GM12878 (cell line): ENCODE results near the gene ATG5. TPM values are rescaled to one million over a fixed set of nuclear protein-coding genes. Genes with fewer than 3 reads are reported as not detected.
A peak's percentile ranks its signal among the peaks of the same experiment; 100 is the strongest.

Experiments used
- ATAC-seq: fragments of 200-7000 bp; cut with Tn5 transposase; 3 replicates; pipeline ENCODE4 v1.9.1; 2020; ENCODE audit warnings: mild to moderate bottlenecking, moderate library complexity
- BruUV-seq: library from RNA; stranded (reverse); fragments of 400-500 nt; replicated peaks from 2 replicates; lab custom pipeline; 2021; lab: Mats Ljungman, UMichigan
- CTCF ChIA-PET: fragments of 300-600 bp; sonication (Branson Sonifier 250); formaldehyde crosslinking; extraction: SDS; loops from one replicate; lab custom pipeline; 2021; ENCODE audit warnings: inconsistent platforms; lab: Yijun Ruan, JAX
- POLR2A ChIA-PET: fragments of 350-600 bp; formaldehyde crosslinking; extraction: SDS; loops from one replicate; lab custom pipeline; 2021; ENCODE audit warnings: inconsistent platforms; lab: Charles Lee
- RAD21 ChIA-PET: fragments of 300-600 bp; sonication (Branson Sonifier 250); formaldehyde crosslinking; loops from one replicate; lab custom pipeline; 2023; ENCODE audit warnings: antibody characterized with exemption; ENCODE audit not compliant: unreplicated experiment; lab: Charles Lee
- SMC1A ChIA-PET: fragments of 300-600 bp; sonication (Branson Sonifier 250); formaldehyde crosslinking; loops from one replicate; lab custom pipeline; 2023; ENCODE audit not compliant: unreplicated experiment, uncharacterized antibody; lab: Charles Lee
- DNase-seq: peaks from one replicate; pipeline ENCODE4 v3.0.0-alpha.2; 2011; ENCODE audit warnings: low read depth, low spot score
- FAIRE-seq: peaks from 3 replicates; lab custom pipeline; 2011; peaks lifted over from hg19 to GRCh38; lab: Jason Lieb, UNC
- H2AFZ ChIP-seq: 2 replicates; pipeline ENCODE4 v1.6.0; 2011; ENCODE audit warnings: low read depth, low read length, control low read depth; ENCODE audit not compliant: control insufficient read depth
- H3K27ac ChIP-seq: 2 replicates; pipeline ENCODE4 v1.5.1; 2011; ENCODE audit warnings: control low read depth; ENCODE audit not compliant: control insufficient read depth, insufficient read depth
- H3K27me3 ChIP-seq, 2 experiments: replicated peaks in 1 of 2; 2 replicates each; pipeline versions ENCODE4 v1.6.0 to v1.6.1; 2011; ENCODE audit warnings: low read length in 1 of 2; ENCODE audit not compliant: control insufficient read depth in 2 of 2, insufficient read depth in 2 of 2
- H3K36me3 ChIP-seq, 2 experiments: 2 replicates each; pipeline ENCODE4 v1.5.1; 2011; ENCODE audit warnings: low read length in 1 of 2; ENCODE audit not compliant: control insufficient read depth in 2 of 2, insufficient read depth in 2 of 2
- H3K4me1 ChIP-seq: 2 replicates; pipeline ENCODE4 v1.6.1; 2011; ENCODE audit warnings: mild to moderate bottlenecking, low read length, moderate library complexity, mixed read lengths; ENCODE audit not compliant: control insufficient read depth, insufficient read depth
- H3K4me2 ChIP-seq: 2 replicates; pipeline ENCODE4 v1.6.0; 2011; ENCODE audit warnings: control low read depth; ENCODE audit not compliant: control insufficient read depth, insufficient read depth
- H3K4me3 ChIP-seq: fragments of 200-600 bp; sonication (generic); 2 replicates; pipeline ENCODE4 v1.5.1; 2016
- H3K79me2 ChIP-seq: 2 replicates; pipeline ENCODE4 v1.6.0; 2011; ENCODE audit warnings: low read length; ENCODE audit not compliant: control insufficient read depth, insufficient read depth
- H3K9ac ChIP-seq: 2 replicates; pipeline ENCODE4 v1.8.0; 2011; ENCODE audit warnings: low read length, control low read depth, mixed read lengths; ENCODE audit not compliant: control insufficient read depth, insufficient read depth
- H3K9me3 ChIP-seq: replicated peaks from 3 replicates; pipeline ENCODE4 v1.5.1; 2011; ENCODE audit warnings: mild to moderate bottlenecking, low read length; ENCODE audit not compliant: control insufficient read depth, insufficient read depth
- H4K20me1 ChIP-seq: 2 replicates; pipeline ENCODE4 v1.6.0; 2011; ENCODE audit not compliant: control insufficient read depth, insufficient read depth
- BCL11A ChIP-seq: IDR thresholded peaks from 2 replicates; pipeline ENCODE4 v1.6.1; 2011; ENCODE audit warnings: low read depth, low read length
- CHD2 ChIP-seq: IDR thresholded peaks from 2 replicates; pipeline ENCODE4 v1.6.1; 2011; ENCODE audit warnings: low read depth, low read length, improper control_type of control experiment, borderline replicate concordance
- FOS ChIP-seq: IDR thresholded peaks from 3 replicates; pipeline ENCODE4 v1.6.1; 2011; ENCODE audit warnings: borderline replicate concordance; ENCODE audit not compliant: insufficient read length; ENCODE audit errors: extremely low read depth
- IKZF1 ChIP-seq: fragments of 450-650 bp; conservative IDR thresholded peaks from 2 replicates; pipeline ENCODE4 v1.6.1; 2017; ENCODE audit warnings: antibody characterized with exemption, mild to moderate bottlenecking
- IRF4 ChIP-seq: IDR thresholded peaks from 2 replicates; pipeline ENCODE4 v1.6.1; 2011; ENCODE audit warnings: low read depth, low read length
- KLF5 ChIP-seq: fragments of 450-650 bp; IDR thresholded peaks from 2 replicates; pipeline ENCODE4 v1.6.1; 2014; ENCODE audit warnings: mild to moderate bottlenecking; ENCODE audit not compliant: partially characterized antibody
- MEF2A ChIP-seq: IDR thresholded peaks from 2 replicates; pipeline ENCODE4 v1.6.1; 2011; ENCODE audit warnings: low read depth, mild to moderate bottlenecking, low read length, moderate library complexity; ENCODE audit not compliant: insufficient read depth
- NR2C2 ChIP-seq: IDR thresholded peaks from 2 replicates; pipeline ENCODE4 v1.6.1; 2011; ENCODE audit warnings: borderline replicate concordance, low read depth; ENCODE audit not compliant: control insufficient read depth, insufficient read length
- POLR2AphosphoS2 ChIP-seq: IDR thresholded peaks from 2 replicates; pipeline ENCODE4 v1.6.1; 2011; ENCODE audit warnings: low read depth, mild to moderate bottlenecking, low read length, improper control_type of control experiment, moderate library complexity
- RELB ChIP-seq: fragments of 450-650 bp; IDR thresholded peaks from 2 replicates; pipeline ENCODE4 v1.6.1; 2017; ENCODE audit warnings: low read depth, mild to moderate bottlenecking, moderate library complexity
- SUZ12 ChIP-seq: fragments of 200-600 bp; sonication (generic); IDR thresholded peaks from one replicate; pipeline ENCODE4 v1.6.1; 2018; ENCODE audit warnings: antibody characterized with exemption, mild to moderate bottlenecking; ENCODE audit not compliant: unreplicated experiment
- TBL1XR1 ChIP-seq: IDR thresholded peaks from 2 replicates; pipeline ENCODE4 v1.6.1; 2012; ENCODE audit warnings: low read depth, low read length, improper control_type of control experiment
- ZNF24 ChIP-seq: fragments of 450-650 bp; IDR thresholded peaks from 2 replicates; pipeline ENCODE4 v1.6.1; 2017; ENCODE audit warnings: antibody characterized with exemption, mild to moderate bottlenecking
- ZNF274 ChIP-seq: IDR thresholded peaks from one replicate; pipeline ENCODE4 v1.8.0; 2011; ENCODE audit not compliant: insufficient read length, insufficient read depth
- ZNF622 ChIP-seq: fragments of 450-650 bp; IDR thresholded peaks from 2 replicates; pipeline ENCODE4 v1.6.1; 2017; ENCODE audit warnings: mild to moderate bottlenecking, inconsistent platforms
- WGBS: methylation state at CpG from one replicate; pipeline ENCODE4 v1.1.6; 2016; ENCODE audit warnings: low lambda C conversion rate; ENCODE audit not compliant: insufficient replicate concordance, insufficient coverage; ENCODE audit errors: missing lambda C conversion rate; 5-methylcytosine and 5-hydroxymethylcytosine counted together
- in situ Hi-C: fragments of 300-500 bp; cut with MboI; formaldehyde crosslinking; loops from 9 replicates; pipeline ENCODE4 v1.14.3; 2018; ENCODE audit warnings: mixed read lengths
- intact Hi-C: fragments of 100-400 bp; cut with micrococcal nuclease; formaldehyde crosslinking; loops from one replicate; pipeline ENCODE4 v1.14.2; 2022; ENCODE audit not compliant: unreplicated experiment
- polyA plus RNA-seq, 11 experiments: library from polyadenylated mRNA; depleted of rRNA in 4 of 11; unstranded in 6 of 11; stranded (reverse) in 5 of 11; fragments of >200 nt; fragmentation: Nextera tagmentation in 4 of 11; fragmentation: Illumina TruSeq in 1 of 11; extraction: Ambion mirVana in 4 of 11; extraction: Trizol in 1 of 11; gene quantifications; 1 replicate in 1 of 11; 2 replicates in 10 of 11; pipeline versions ENCODE4 v1.2.1 to v1.2.3, GENCODE V29; 2011 to 2016; ENCODE audit warnings: inconsistent platforms in 2 of 11, missing spikeins in 2 of 11, low read depth in 1 of 11
- total RNA-seq, 4 experiments: library from RNA; depleted of rRNA in 3 of 4; stranded (reverse); fragments of >200 nt in 3 of 4; fragmentation: Illumina TruSeq in 1 of 4; extraction: Trizol in 1 of 4; gene quantifications; 2 replicates each; pipeline versions ENCODE4 v1.2.1 to v1.2.3, GENCODE V29; 2013 to 2021
- TF ChIP-seq, protein P1 (sequence below): IDR thresholded peaks from 2 replicates; pipeline ENCODE4 v1.6.1; 2011; ENCODE audit warnings: mild to moderate bottlenecking, low read depth, low read length, moderate library complexity; ENCODE audit not compliant: insufficient replicate concordance

The ATG5 gene
- total and polyA plus RNA-seq, 10 of the 15 experiments (the other 5 are each of a cell fraction or from before 2014, with no cell fraction given), result 12.9 to 51.8 (median 23.9) TPM

DNA sequence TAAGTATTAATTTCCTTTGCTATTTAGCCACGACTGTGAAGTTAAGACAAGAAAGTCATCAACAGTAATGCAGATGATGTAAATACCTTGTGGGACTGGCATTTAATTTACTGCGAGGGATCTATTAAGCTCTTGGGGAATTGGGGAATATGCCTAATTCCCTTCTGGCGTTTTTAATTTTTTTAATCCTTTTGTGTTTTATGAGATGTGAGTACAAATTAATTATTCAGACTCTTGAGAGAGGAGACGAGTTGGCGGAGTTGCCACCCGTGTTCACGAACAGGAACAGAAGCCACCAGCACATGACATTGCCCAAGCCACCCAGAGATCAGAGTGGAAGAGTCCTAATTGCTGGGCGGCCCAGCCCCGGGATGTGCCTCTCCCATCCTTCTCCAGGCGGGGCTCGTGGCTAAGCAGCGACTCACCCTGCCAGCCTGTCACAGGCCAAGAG, 34.4 kb upstream of the ATG5 start:
- ATAC-seq (peak; percentile 53; the same call in 1 of the 3 replicates), DNase-seq (no peak), FAIRE-seq (no peak)
- TF ChIP-seq MEF2A (no peak), IRF4 (no peak)
- ChIA-PET POLR2A (no interaction called here), SMC1A (no interaction called here), RAD21 (no interaction called here), CTCF (interaction anchor here (0.9 to 1.0 kb wide), 2 partner anchors 9 to 23 kb away, joined by 3 to 5 read pairs; no protein-coding TSS in a partner anchor)
- Histone ChIP-seq H3K79me2 (no peaks in the 10 kb centered on the region), H4K20me1 (no peaks in the 10 kb centered on the region), H3K9me3 (no peaks in the 10 kb centered on the region), H3K27me3 (peaks cover 4 to 13% of the 10 kb centered on the region in 2 experiments), H3K36me3 (no peaks in the 10 kb centered on the region), H3K4me2 (peak overlapping the region; percentile 75; the same call in 1 of the 2 replicates), H2AFZ (no peak overlapping the region), H3K4me3 (no peak overlapping the region; the same call in 1 of the 2 replicates), H3K9ac (no peak overlapping the region), H3K4me1 (0 out of 2 replicates have a peak, but pooled peaks cover 3% of the 10 kb centered on the region), H3K27ac (no peak overlapping the region)
- WGBS, result 46% methylated on average over 12 of the region's 12 CpGs
- no TSS peak for BruUV-seq
- intact Hi-C loops (no loop called here), in situ Hi-C loops (no loop called here)

GRCh38 chr6:106356378-106356777, 30.8 kb upstream of the ATG5 start:
- Histone ChIP-seq H3K4me3 (no peak overlapping the region), H2AFZ (no peak overlapping the region), H3K27me3 (peaks cover 4 to 13% of the 10 kb centered on the region in 2 experiments), H3K4me2 (no peak overlapping the region)
- intact Hi-C loops, result no loop called here
- DNase-seq, result no peak
- RAD21 ChIA-PET, result no interaction called here
- POLR2A ChIA-PET, result interaction anchor here (0.8 kb wide), 1 partner anchor 13 kb away, joined by 3 read pairs; no protein-coding TSS in a partner anchor
- BruUV-seq, result no TSS peak
- in situ Hi-C loops, result no loop called here
- ATAC-seq, result no peak
- WGBS, result 85% methylated on average over 1 of the region's 1 CpG
- TF ChIP-seq TBL1XR1 (no peak), ZNF274 (no peak), RELB (no peak), IKZF1 (no peak), ZNF622 (no peak), KLF5 (no peak), NR2C2 (no peak), BCL11A (no peak), SUZ12 (no peak), CHD2 (no peak), POLR2AphosphoS2 (no peak), ZNF24 (no peak), FOS (no peak)
- TF ChIP-seq, protein P1, sequence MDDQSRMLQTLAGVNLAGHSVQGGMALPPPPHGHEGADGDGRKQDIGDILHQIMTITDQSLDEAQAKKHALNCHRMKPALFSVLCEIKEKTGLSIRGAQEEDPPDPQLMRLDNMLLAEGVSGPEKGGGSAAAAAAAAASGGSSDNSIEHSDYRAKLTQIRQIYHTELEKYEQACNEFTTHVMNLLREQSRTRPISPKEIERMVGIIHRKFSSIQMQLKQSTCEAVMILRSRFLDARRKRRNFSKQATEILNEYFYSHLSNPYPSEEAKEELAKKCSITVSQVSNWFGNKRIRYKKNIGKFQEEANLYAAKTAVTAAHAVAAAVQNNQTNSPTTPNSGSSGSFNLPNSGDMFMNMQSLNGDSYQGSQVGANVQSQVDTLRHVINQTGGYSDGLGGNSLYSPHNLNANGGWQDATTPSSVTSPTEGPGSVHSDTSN, result no peak
- TF ChIP-seq, all 136 proteins: peak for 0
- CTCF ChIA-PET, result interaction anchor here (0.8 to 1.7 kb wide), 5 partner anchors 13 to 210 kb away, joined by 3 to 8 read pairs (median 3); no protein-coding TSS in a partner anchor
- Histone ChIP-seq H4K20me1 (no peaks in the 10 kb centered on the region), H3K36me3 (no peaks in the 10 kb centered on the region), H3K9ac (no peak overlapping the region), H3K27ac (no peak overlapping the region), H3K79me2 (no peaks in the 10 kb centered on the region), H3K4me1 (0 out of 2 replicates have a peak, but pooled peaks cover 3% of the 10 kb centered on the region), H3K9me3 (no peaks in the 10 kb centered on the region)
- SMC1A ChIA-PET, result no interaction called here
- no peak for FAIRE-seq
